NCI-H146 treated with DMSO at 0.1 percent for 48 hours (cell line): ENCODE data around the gene MRTFB.
"Not testable (repeated sequence)": the region's sequence is repeated elsewhere in the genome, so short reads cannot be mapped to it uniquely, and the experiment has no call there.

ENCODE experiments used
- DNase-seq: peaks from one replicate; lab custom pipeline; 2025; ENCODE audit not compliant: unreplicated experiment; lab: John Stamatoyannopoulos, UW

The MRTFB gene

GRCh38 chr16:14102925-14103720, 32.0 kb downstream of the MRTFB start:
- no peak for DNase-seq

- DNase-seq: no peak
Observed at GRCh38 chr16:14104066-14104465, 32.9 kb downstream of the MRTFB start.

GRCh38 chr16:14105760-14106375, 34.7 kb downstream of the MRTFB start:
- no peak for DNase-seq

- no peak for DNase-seq
Observed at GRCh38 chr16:14106457-14106856, 35.3 kb downstream of the MRTFB start.

DNA sequence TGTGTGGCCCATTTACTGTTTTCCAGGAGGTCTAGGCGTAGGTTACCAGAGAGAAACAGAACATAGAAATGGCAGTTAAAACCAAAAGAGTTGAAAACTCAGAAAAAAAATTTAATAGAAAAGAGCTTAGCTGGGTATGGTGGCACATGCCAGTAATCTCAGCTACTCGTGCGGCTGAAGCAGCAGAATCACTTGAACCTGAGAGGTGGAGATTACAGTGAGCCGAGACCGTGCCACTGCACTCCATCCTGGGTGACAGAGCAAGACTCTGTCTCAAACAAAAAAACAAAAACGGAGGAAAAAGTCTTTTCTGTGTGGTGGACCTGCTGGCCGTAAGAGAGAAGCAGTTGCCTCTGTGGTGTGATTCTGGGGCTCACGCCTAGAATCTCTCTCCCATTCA, 35.8 kb downstream of the MRTFB start:
- DNase-seq: no peak

DNA sequence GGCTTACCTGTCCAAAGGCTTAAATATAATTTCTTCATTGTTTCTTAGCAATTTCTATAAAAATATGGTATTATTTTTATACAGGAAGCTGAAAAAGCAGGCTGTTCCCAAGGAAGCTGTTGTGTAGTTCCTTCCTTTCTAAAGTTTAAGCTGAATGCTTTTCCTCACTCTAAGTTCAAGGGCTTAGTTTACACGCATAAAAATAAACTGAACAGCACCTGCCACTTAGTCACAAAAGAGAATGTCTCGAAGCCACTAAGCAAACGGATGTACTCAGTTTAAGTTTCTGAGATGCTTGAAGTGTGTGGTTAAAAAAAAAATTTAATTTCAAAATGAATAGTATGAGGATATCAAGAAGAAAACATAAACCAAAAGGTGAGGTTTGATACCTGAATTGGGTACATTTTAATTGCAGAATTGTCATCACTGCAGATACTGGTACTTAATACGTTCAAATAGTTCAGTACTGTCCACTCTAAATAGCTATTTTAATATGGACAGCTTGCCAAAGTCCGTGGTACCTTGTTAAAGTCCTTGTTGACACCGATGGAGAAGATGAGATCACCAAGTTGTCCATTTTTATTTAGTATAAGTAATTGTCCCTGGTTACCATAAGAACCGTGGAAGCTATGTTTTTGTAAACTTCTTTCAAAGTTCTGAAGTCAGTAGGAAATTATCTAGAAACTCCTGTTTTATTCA, 38.1 kb downstream of the MRTFB start:
- no peak for DNase-seq

DNA sequence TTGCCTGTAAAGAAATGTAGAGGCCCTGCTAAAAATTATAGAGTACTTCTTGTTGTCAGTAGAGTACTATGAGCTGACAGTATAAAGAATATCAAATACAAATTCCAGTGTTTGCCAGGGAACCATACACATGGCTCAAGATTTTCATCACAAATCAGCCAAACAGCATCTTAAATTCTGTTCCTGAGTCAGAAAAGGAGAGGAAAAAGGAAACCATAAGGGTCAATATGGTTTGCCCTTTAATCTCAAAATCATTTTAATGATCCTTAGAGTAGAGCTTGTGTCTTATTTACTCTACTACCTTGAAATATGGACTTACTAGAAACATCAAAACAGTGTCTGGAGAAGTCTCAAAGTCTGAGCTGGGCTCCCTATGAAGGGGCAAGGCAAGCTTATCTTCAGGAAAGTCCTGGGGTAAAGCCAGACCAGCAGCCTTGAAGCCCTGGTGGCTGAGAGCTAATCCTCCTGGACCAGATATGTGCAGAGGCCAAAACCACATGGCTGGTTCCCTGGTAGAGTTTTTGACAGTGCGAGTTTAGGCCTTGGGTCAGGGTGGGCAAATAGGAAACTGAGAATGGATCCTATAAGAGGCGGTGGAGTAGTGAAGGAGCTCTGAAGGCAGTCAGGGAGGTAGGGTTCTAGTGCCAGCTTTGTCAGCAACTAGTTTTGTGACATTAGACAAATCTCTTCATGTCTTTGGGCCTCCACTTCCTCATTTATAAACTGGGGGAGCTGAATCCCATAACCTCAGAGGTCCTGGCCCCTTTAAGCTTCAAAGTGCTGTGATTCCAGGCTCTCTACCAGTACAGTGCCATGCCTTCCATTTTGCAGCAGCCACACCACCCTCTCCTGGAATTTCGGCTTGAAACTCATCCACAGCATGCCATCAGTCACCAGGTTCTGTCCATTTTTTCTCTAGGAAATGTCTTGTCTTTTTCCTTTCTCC, 38.9 kb downstream of the MRTFB start:
- DNase-seq: no peak

- DNase-seq: no peak
Observed at GRCh38 chr16:14110728-14111251, 39.7 kb downstream of the MRTFB start.

GRCh38 chr16:14111713-14112538, 40.8 kb downstream of the MRTFB start:
- DNase-seq: no peak

DNA sequence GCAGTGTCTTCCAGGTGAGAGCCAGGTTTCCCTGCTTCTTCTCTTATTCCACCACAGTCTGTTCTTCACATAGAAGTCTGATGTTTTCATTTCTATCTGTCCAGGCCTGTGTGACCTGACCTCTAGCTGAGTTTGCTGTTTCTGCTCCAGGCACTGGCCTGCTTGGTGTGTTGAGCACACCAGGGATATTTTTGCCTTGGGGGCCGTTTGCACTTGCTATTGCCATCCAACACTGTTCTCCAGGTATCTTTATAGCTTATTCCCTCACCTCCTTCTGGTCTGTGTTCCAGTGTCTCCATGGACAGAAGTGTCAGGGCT, 41.4 kb downstream of the MRTFB start:
- DNase-seq: no peak

DNA sequence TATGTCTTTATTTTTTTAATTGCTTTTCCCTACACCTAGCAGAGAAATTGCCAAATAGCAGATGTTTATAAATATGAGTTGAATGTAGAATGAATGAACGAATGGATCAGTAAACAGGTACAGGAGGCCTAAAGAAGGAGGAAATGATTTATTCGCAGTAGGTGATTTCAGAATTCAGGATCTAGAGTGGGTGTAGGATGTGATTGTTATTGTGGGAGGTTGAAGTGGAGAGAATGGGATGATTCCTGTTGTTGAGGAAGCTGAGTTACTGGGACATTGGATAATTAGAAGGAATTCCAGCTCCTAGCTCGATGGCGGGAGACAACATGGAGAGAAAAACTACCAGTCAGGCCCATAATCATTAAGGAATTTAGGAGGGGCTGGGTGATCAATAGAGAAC, 42.2 kb downstream of the MRTFB start:
- DNase-seq: no peak

GRCh38 chr16:14117051-14117450, 45.9 kb downstream of the MRTFB start:
- DNase-seq: no peak

- DNase-seq: no peak
Observed at GRCh38 chr16:14119799-14120198, 48.7 kb downstream of the MRTFB start.

GRCh38 chr16:14120335-14120734, 49.2 kb downstream of the MRTFB start:
- DNase-seq: no peak

DNA sequence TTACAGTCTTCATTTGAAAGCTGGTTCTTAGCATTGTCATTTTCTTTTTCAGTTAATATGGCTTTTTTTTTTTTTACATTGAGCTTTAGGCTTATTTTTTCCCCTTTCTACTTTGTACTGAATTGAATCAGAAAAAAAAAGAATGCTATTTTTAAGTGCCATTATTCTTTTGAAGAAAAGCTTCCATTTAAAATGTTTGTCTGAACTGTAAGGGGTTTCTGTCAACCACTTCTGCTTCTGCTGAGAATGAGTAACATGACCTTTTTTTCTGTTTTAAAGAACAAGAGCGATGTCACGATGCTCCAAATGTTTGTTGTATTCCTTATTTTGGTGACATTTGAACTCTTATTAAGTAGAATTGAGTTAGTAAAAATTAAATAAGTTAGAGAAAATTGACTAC, 50.0 kb downstream of the MRTFB start:
- DNase-seq: no peak

- no peak for DNase-seq
Observed at GRCh38 chr16:14121872-14122271, 50.8 kb downstream of the MRTFB start.

DNA sequence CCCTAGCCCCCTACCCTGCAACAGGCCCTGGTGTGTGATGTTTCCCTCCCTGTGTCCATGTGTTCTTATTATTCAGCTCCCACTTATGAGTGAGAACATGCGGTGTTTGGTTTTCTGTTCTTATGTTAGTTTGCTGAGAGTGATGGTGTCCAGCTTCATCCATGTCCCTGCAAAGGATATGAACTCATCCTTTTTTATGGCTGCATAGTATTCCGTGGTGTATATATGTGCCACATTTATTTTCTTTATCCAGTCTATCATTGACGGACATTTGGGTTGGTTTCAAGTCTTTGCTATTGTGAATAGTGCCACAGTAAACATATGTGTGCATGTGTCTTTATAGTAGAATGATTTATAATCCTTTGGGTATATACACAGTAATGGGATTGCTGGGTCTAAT, 51.3 kb downstream of the MRTFB start:
- DNase-seq: not testable (repeated sequence)

GRCh38 chr16:14125000-14125681, 54.0 kb downstream of the MRTFB start:
- DNase-seq: no peak

DNA sequence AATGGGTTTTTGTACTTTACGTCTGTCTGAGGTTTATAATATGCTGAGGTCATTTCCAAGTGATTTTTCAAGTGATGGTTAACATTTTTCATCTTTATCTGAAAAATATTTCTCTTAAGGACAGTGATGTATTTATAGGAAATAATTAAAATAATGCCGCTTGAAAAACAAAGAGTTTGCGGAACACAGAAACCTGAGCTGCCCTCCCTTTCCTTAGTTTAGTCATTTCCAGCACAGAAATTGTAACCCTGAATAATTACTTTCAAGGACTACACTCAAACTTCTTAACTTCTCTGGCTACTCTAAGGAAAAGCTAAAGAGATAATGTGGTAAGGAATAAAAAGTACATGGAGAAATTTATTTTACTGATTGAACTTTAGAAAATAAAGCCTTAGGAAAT, 54.6 kb downstream of the MRTFB start:
- no peak for DNase-seq

GRCh38 chr16:14128097-14128496, 57.0 kb downstream of the MRTFB start:
- DNase-seq: no peak
